GOT3 (cell line): ENCODE results near the gene SORCS3.

Experiments
- DNase-seq: peaks from one replicate; lab custom pipeline; 2025; ENCODE audit warnings: mixed read lengths; lab: John Stamatoyannopoulos, UW

Gene SORCS3

GRCh38 chr10:105262666-105263065 lies 621.6 kb downstream of the SORCS3 start:
- DNase-seq, result no peak

DNA sequence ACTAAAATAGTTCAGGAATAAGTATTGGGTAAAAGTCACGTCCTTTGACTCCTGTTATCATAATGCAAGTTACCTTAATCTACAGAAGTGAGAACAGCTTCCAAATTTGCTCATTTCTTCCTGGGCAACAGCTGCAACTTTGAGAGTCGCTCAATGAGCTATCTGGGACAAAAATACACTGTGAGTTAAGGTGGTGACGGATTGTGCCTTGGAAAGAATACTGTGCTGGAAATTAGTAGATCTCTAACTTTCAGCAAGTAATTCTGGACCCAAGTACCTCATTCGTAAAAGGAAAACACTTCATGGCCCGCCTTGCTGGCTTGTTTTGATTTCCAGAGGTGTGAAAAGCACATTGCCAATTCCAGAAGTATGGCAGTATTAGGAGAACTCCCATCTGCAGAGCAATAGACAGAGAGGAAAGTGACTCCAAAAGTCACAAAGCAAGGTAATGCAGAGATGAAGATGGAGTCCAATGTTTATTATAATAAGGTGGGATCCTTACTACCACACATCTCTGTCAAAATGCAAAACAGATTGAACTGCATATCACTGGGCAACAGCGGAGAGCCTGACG lies 626.0 kb downstream of the SORCS3 start:
- DNase-seq, result no peak

- no peak for DNase-seq
Observed at GRCh38 chr10:105268961-105269360, 627.9 kb downstream of the SORCS3 start.

DNA sequence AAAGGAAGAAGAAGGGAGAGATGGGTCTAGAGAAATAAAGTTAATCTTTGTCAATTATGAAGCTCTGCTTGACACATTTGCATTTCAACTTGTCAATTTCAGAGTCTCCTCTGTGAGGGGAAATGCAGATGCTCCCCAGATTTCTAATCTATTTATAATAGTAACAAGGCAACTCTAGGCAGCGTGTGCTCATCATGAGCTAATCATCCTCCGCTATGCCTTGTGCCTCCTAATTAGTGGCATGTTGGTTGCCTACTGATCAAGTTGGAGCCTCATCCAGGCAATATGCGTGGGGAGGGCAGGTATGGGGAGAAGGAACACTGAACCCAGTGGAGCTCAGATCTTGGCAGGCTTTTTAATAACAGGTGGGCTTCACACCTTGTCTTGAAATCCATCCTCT lies 628.6 kb downstream of the SORCS3 start:
- DNase-seq, result no peak

DNA sequence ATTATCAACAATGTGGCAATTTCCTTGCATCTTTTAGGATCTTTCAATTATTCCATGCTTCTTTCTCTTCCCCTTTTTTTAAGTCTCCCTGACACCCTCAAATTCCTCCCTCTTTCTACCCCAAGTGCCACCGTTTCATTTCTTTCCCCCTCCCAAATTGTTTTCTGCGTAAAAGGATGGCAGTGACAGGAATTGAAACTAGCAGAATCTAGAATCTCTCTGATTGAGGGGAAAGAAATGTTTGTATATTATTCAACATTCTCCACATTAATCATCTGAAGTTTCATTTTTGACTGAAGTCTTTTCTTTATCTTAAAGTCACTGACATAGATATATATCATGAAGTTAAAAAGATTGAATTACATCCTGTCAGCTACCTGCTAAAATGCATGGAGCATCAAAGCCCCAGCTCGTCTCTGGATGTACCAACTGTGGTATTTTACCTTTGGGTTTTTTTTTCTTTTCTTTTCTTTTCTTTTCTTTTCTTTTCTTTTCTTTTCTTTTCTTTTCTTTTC lies 633.5 kb downstream of the SORCS3 start:
- no peak for DNase-seq

GRCh38 chr10:105278439-105278838 lies 637.3 kb downstream of the SORCS3 start:
- no peak for DNase-seq

DNA sequence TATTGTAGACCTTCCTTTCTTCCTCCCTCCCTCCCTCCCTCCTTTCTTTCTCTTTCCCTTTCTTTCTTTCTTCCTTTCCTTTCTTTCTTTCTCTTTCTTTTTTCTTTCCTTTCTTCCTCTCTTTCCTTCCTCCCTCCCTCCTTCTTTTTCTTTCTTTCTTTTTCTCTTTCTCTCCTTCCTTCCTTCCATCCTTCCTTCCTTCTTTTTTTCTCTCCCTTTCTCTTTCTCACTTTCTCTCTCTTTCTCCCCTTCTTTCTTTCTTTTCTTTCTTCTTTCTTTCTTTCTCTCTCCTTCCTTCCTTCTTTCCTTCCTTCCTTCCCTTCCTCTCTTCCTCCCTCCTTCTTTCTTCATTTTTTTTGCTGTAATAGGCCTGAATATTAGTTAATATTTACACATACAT lies 638.0 kb downstream of the SORCS3 start:
- DNase-seq, result no peak

GRCh38 chr10:105280895-105281294 lies 639.8 kb downstream of the SORCS3 start:
- no peak for DNase-seq

DNA sequence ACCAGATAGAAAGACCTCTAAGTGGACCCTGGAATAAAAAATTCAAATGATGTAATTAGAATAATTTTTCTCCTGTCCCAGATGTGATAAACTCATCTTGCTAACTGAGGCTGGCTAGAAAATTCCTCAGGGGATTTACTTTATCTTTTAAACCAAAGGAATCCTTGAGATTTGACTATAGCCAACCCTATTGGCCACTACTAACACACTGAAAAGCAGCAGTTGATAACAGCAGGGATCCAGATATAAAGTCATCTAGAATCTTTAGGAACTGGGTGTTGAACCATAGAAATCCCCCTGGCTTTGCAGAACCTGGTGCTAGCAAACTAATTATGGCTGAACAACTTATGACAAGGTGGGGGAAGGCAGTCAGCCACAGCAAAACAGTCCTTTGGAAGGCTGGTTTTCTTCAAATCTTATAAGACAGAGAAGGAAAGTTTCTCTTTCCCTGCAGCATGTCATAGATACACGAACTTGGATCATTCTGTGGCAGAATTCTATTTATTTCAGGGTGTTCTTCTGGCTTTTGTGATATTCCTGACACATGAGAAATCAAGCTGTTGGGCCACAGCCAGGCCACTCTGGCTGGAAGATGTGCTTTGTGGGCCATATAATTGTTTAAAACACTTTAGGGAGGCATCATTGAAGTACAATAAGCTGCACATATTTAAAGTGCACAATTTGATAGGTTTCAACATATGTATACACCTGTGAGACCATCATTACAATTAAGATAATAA lies 643.6 kb downstream of the SORCS3 start:
- no peak for DNase-seq

- no peak for DNase-seq
Observed at GRCh38 chr10:105288026-105288425, 646.9 kb downstream of the SORCS3 start.

GRCh38 chr10:105288613-105289012 lies 647.5 kb downstream of the SORCS3 start:
- no peak for DNase-seq

DNA sequence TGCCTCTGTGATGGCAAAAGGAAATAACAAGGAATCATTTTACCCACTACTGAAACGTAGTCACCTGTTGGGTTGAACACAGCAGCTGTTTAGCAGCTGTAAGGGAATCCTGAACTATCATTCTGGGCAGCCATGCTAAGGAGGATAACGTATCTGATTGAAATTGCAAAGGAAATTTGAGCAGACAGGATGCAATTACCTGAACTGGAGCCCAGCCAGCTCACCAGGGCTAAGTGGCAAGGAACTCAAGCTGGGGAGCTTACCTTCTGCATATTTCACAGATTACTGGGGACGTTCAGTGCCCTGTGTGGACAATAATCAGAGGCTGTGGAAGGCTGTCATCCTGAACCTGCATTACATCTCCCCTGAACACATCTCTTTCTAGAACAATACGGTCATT lies 650.5 kb downstream of the SORCS3 start:
- DNase-seq, result no peak

- no peak for DNase-seq
Observed at GRCh38 chr10:105292236-105292635, 651.1 kb downstream of the SORCS3 start.
